Keratinocyte (primary cell): ENCODE data around the gene KTN1. TPM values are rescaled to one million over a fixed set of nuclear protein-coding genes. Genes with fewer than 3 reads are reported as not detected.

ENCODE experiments used
- DNase-seq: peaks from one replicate; pipeline ENCODE4 v3.0.0-alpha.2; 2011; ENCODE audit warnings: low read depth, missing footprints, low spot score
- FAIRE-seq: peaks from 2 replicates; lab custom pipeline; 2011; peaks lifted over from hg19 to GRCh38; lab: Jason Lieb, UNC
- H2AFZ ChIP-seq: 2 replicates; pipeline ENCODE4 v1.6.0; 2012; ENCODE audit warnings: low read length, control low read depth, inconsistent platforms; ENCODE audit not compliant: control insufficient read depth
- H3K27ac ChIP-seq: 2 replicates; pipeline ENCODE4 v1.5.1; 2011; ENCODE audit warnings: low read length; ENCODE audit not compliant: control insufficient read depth, insufficient read depth
- H3K27me3 ChIP-seq: 3 replicates; pipeline ENCODE4 v1.6.0; 2011; ENCODE audit warnings: low read length; ENCODE audit not compliant: control insufficient read depth, insufficient read depth; ENCODE audit errors: extremely low read depth
- H3K36me3 ChIP-seq, 2 experiments: 2 replicates in 1 of 2; 3 replicates in 1 of 2; pipeline ENCODE4 v1.5.1; 2011; ENCODE audit warnings: low read length in 2 of 2, mild to moderate bottlenecking in 1 of 2; ENCODE audit not compliant: control insufficient read depth in 2 of 2, insufficient read depth in 2 of 2; ENCODE audit errors: extremely low read depth in 1 of 2
- H3K4me1 ChIP-seq: 3 replicates; pipeline ENCODE4 v1.5.1; 2011; ENCODE audit warnings: low read length; ENCODE audit not compliant: control insufficient read depth, insufficient read depth; ENCODE audit errors: extremely low read depth
- H3K4me2 ChIP-seq: 3 replicates; pipeline ENCODE4 v1.6.0; 2011; ENCODE audit warnings: low read depth, low read length; ENCODE audit not compliant: control insufficient read depth, insufficient read depth; ENCODE audit errors: extremely low read depth
- H3K4me3 ChIP-seq, 3 experiments: fragments of 200-600 bp in 1 of 3; sonication (generic) in 1 of 3; 2 replicates in 2 of 3; 3 replicates in 1 of 3; pipeline ENCODE4 v1.5.1; 2011 to 2016; ENCODE audit warnings: low read length in 3 of 3, mild to moderate bottlenecking in 3 of 3, control low read depth in 2 of 3, inconsistent platforms in 1 of 3, low read depth in 1 of 3, mixed read lengths in 1 of 3, mixed run types in 1 of 3, moderate library complexity in 1 of 3; ENCODE audit not compliant: control insufficient read depth in 2 of 3, insufficient read depth in 2 of 3; ENCODE audit errors: extremely low read depth in 1 of 3
- H3K79me2 ChIP-seq: 2 replicates; pipeline ENCODE4 v1.6.0; 2012; ENCODE audit warnings: low read length; ENCODE audit not compliant: control insufficient read depth, insufficient read depth
- H3K9ac ChIP-seq: 3 replicates; pipeline ENCODE4 v1.6.0; 2011; ENCODE audit warnings: low read length; ENCODE audit not compliant: control insufficient read depth, insufficient read depth; ENCODE audit errors: extremely low read depth
- H3K9me1 ChIP-seq: 3 replicates; pipeline ENCODE4 v1.6.0; 2011; ENCODE audit warnings: low read length; ENCODE audit not compliant: control insufficient read depth, insufficient read depth; ENCODE audit errors: extremely low read depth
- H3K9me3 ChIP-seq: 2 replicates; pipeline ENCODE4 v1.5.1; 2012; ENCODE audit warnings: low read depth, low read length; ENCODE audit not compliant: control insufficient read depth
- H4K20me1 ChIP-seq: 3 replicates; pipeline ENCODE4 v1.6.0; 2011; ENCODE audit warnings: low read length; ENCODE audit not compliant: control insufficient read depth, insufficient read depth; ENCODE audit errors: extremely low read depth
- EZH2 ChIP-seq: IDR thresholded peaks from one replicate; pipeline ENCODE4 v1.6.1; 2012; ENCODE audit warnings: inconsistent platforms, mild to moderate bottlenecking, low read length, moderate library complexity
- dilution Hi-C: fragments of 300-500 bp; cut with MboI; formaldehyde crosslinking; loops from one replicate; pipeline ENCODE4 v1.7.0; 2020; ENCODE audit warnings: low sequenced_read_pairs; ENCODE audit not compliant: extremely low pct_ligation_motif_present
- polyA plus RNA-seq, 5 experiments: library from polyadenylated mRNA; depleted of rRNA in 3 of 5; stranded (reverse) in 3 of 5; stranded (forward) in 1 of 5; unstranded in 1 of 5; fragments of >200 nt; gene quantifications; 1 replicate in 1 of 5; 2 replicates in 3 of 5; 3 replicates in 1 of 5; pipeline versions ENCODE4 v1.2.1 to v1.2.3, GENCODE V29; 2011 to 2012; ENCODE audit warnings: missing spikeins in 2 of 5, low read depth in 1 of 5, low replicate concordance in 1 of 5
- TF ChIP-seq, protein P1 (sequence below), 3 experiments: IDR thresholded peaks in 1 of 3; conservative IDR thresholded peaks in 1 of 3; optimal IDR thresholded peaks in 1 of 3; 2 replicates in 2 of 3; 3 replicates in 1 of 3; pipeline versions ENCODE3 to v1.5.1; 2011; ENCODE audit warnings: low read length in 3 of 3, mild to moderate bottlenecking in 3 of 3, moderate library complexity in 2 of 3, control low read depth in 1 of 3, inconsistent platforms in 1 of 3; ENCODE audit not compliant: insufficient read depth in 2 of 3; ENCODE audit errors: extremely low read depth in 1 of 3

The KTN1 gene
- polyA plus RNA-seq, 1 donor (not counting 4 experiments of a cell fraction or from before 2014, with no cell fraction given), result 121 TPM

DNA sequence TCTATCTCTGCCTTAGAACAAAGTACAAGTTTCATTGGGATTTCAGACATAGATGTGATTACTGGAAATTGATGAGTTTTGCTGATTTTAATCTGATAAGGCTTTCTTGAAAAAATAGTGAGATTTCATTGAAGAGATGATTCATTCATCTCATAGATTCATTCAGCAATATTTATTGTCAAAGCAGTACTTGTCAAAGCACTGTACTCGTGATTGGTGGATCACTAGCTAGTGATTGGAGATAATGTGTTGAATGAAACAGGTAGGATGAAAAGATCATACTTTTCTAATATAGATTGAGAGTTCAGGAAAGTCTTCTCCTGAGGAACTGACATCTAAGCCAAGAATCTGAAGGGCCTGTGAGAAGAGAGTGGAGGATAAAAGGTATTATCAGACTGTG, 71.0 kb downstream of the KTN1 start:
- Histone ChIP-seq H3K4me2 (no peak overlapping the region), H3K4me1 (no peaks in the 10 kb centered on the region), H3K9ac (no peak overlapping the region), H3K36me3 (peaks cover 3 to 14% of the 10 kb centered on the region in 2 experiments), H3K9me3 (no peaks in the 10 kb centered on the region), H3K9me1 (no peaks in the 10 kb centered on the region), H3K4me3 (no peak overlapping the region), H3K27me3 (no peaks in the 10 kb centered on the region), H3K27ac (no peak overlapping the region), H2AFZ (no peak overlapping the region), H3K79me2 (no peaks in the 10 kb centered on the region), H4K20me1 (no peaks in the 10 kb centered on the region)
- TF ChIP-seq EZH2, result no peak
- TF ChIP-seq, protein P1, sequence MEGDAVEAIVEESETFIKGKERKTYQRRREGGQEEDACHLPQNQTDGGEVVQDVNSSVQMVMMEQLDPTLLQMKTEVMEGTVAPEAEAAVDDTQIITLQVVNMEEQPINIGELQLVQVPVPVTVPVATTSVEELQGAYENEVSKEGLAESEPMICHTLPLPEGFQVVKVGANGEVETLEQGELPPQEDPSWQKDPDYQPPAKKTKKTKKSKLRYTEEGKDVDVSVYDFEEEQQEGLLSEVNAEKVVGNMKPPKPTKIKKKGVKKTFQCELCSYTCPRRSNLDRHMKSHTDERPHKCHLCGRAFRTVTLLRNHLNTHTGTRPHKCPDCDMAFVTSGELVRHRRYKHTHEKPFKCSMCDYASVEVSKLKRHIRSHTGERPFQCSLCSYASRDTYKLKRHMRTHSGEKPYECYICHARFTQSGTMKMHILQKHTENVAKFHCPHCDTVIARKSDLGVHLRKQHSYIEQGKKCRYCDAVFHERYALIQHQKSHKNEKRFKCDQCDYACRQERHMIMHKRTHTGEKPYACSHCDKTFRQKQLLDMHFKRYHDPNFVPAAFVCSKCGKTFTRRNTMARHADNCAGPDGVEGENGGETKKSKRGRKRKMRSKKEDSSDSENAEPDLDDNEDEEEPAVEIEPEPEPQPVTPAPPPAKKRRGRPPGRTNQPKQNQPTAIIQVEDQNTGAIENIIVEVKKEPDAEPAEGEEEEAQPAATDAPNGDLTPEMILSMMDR (optimal IDR thresholded peaks at IDR 0.05 in 1 of 3, IDR thresholded peaks at IDR 0.05 in 1 of 3, conservative IDR thresholded peaks at IDR 0.05 in 1 of 3; ENCODE audit: extremely low read depth in 1 of 3, insufficient read depth in 2 of 3, low read length in 3 of 3), result no peak
- DNase-seq (no peak), FAIRE-seq (no peak)
- dilution Hi-C loops, result no loop called here

GRCh38 chr14:55654243-55654642, 74.2 kb downstream of the KTN1 start:
- no peaks in the 10 kb centered on the region for H3K9me1 ChIP-seq
- H3K4me1 ChIP-seq, result no peaks in the 10 kb centered on the region
- no peak for FAIRE-seq
- no peaks in the 10 kb centered on the region for H3K9me3 ChIP-seq
- H2AFZ ChIP-seq, result no peak overlapping the region
- H3K4me3 ChIP-seq, result no peak overlapping the region
- H3K9ac ChIP-seq, result no peak overlapping the region
- no peaks in the 10 kb centered on the region for H3K79me2 ChIP-seq
- no peak overlapping the region for H3K27ac ChIP-seq
- dilution Hi-C loops, result no loop called here
- no peaks in the 10 kb centered on the region for H3K27me3 ChIP-seq
- TF ChIP-seq, protein P1 (optimal IDR thresholded peaks at IDR 0.05 in 1 of 3, IDR thresholded peaks at IDR 0.05 in 1 of 3, conservative IDR thresholded peaks at IDR 0.05 in 1 of 3; ENCODE audit: extremely low read depth in 1 of 3, insufficient read depth in 2 of 3, low read length in 3 of 3), result no peak
- no peak for TF ChIP-seq EZH2
- DNase-seq, result no peak
- H4K20me1 ChIP-seq, result no peaks in the 10 kb centered on the region
- H3K4me2 ChIP-seq, result no peak overlapping the region
- H3K36me3 ChIP-seq, result peaks cover 0 to 21% of the 10 kb centered on the region in 2 experiments
